Loucy (cell line): ENCODE measurements around the gene AKT1.

Experiments
- CTCF ChIP-seq: fragments of 200-600 bp; sonication (generic); conservative IDR thresholded peaks from 2 replicates; pipeline ENCODE4 v1.5.1; 2014; ENCODE audit warnings: mild to moderate bottlenecking, antibody characterized with exemption, low read length
- EZH2phosphoT487 ChIP-seq: fragments of 200-600 bp; IDR thresholded peaks from 2 replicates; pipeline ENCODE4 v1.6.1; 2018; ENCODE audit warnings: antibody characterized with exemption, mild to moderate bottlenecking, moderate library complexity, borderline replicate concordance

GRCh38 chr14:104788161-104788818, 7.3 kb downstream of the AKT1 start:
- TF ChIP-seq CTCF (no peak), EZH2phosphoT487 (no peak)
